Colonic mucosa (tissue), 4 donors: Measurements from ENCODE around the gene CHST8. TPM values are rescaled to one million over a fixed set of nuclear protein-coding genes. Genes with fewer than 3 reads are reported as not detected.

Experiments used
- DNase-seq: peaks from one replicate; pipeline ENCODE4 v3.0.0-alpha.2; 2020
- H3K27ac ChIP-seq: fragments of 200-600 bp; one replicate; pipeline ENCODE4 v1.8.0; 2021
- H3K27me3 ChIP-seq: fragments of 200-600 bp; one replicate; pipeline ENCODE4 v1.8.0; 2021
- H3K36me3 ChIP-seq: fragments of 200-600 bp; one replicate; pipeline ENCODE4 v1.8.0; 2021
- H3K4me1 ChIP-seq: fragments of 200-600 bp; one replicate; pipeline ENCODE4 v1.8.0; 2021; ENCODE audit warnings: mild to moderate bottlenecking
- H3K4me3 ChIP-seq: fragments of 200-600 bp; one replicate; pipeline ENCODE4 v1.8.0; 2021
- H3K9ac ChIP-seq, 2 donors: one replicate each; pipeline ENCODE4 v1.7.0; 2013; ENCODE audit warnings: control low read depth in 2 of 2, low read depth in 2 of 2, low read length in 2 of 2
- H3K9me3 ChIP-seq: fragments of 200-600 bp; one replicate; pipeline ENCODE4 v1.8.0; 2021
- CTCF ChIP-seq: fragments of 200-600 bp; IDR thresholded peaks from one replicate; pipeline ENCODE4 v1.8.0; 2022; ENCODE audit warnings: antibody characterized with exemption, mild to moderate bottlenecking
- intact Hi-C: fragments of 100-400 bp; cut with DNase I; formaldehyde crosslinking; loops from one replicate; pipeline ENCODE4 v1.14.1; 2022
- total RNA-seq, 2 donors: library from RNA; stranded (reverse); fragmentation: NEBNext Ultra II Directional in 1 of 2; extraction: Animal tissue kit (Norgen Biotek cat#: 25700) in 1 of 2; gene quantifications; one replicate each; pipeline ENCODE4 v1.2.1, GENCODE V29; 2021
- donor health status: healthy.
- donor health status: DM: no; HTN: no; CAD: no.
- donor health status: DM: no; HTN: no; CAD: no.

Gene CHST8
- total RNA-seq, 2 donors from 2014 or later: not detected

- intact Hi-C loops: no loop called here
- no peak for DNase-seq
These were observed 189.1 kb downstream of the CHST8 start for GRCh38 chr19:33810821-33811220.

DNA sequence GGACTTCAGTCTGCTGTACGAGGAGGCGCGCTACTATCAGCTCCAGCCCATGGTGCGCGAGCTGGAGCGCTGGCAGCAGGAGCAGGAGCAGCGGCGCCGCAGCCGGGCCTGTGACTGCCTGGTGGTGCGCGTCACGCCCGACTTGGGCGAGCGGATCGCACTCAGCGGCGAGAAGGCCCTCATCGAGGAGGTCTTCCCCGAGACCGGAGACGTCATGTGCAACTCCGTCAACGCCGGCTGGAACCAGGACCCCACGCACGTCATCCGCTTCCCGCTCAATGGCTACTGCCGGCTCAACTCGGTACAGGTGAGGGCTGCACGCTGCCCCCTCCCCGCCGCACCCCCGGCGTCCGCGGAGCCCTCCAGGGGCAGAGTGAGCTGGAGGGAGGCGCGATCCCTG is 189.5 kb downstream of the CHST8 start:
- Histone ChIP-seq H3K4me1 (peaks cover 4% of the 10 kb centered on the region), H3K27ac (no peak overlapping the region), H3K4me3 (no peak overlapping the region), H3K9ac (no peak overlapping the region), H3K27me3 (no peaks in the 10 kb centered on the region), H3K36me3 (no peaks in the 10 kb centered on the region), H3K9me3 (no peaks in the 10 kb centered on the region)
- intact Hi-C loops: no loop called here
- no peak for DNase-seq
- TF ChIP-seq CTCF: no peak

More at GRCh38 chr19:33810821-33811220, 189.1 kb downstream of the CHST8 start:
- Histone ChIP-seq H3K4me1 (peaks cover 8% of the 10 kb centered on the region), H3K9ac (no peak overlapping the region), H3K4me3 (no peak overlapping the region), H3K27ac (no peak overlapping the region), H3K36me3 (no peaks in the 10 kb centered on the region), H3K9me3 (no peaks in the 10 kb centered on the region), H3K27me3 (no peaks in the 10 kb centered on the region)
- no peak for TF ChIP-seq CTCF

GRCh38 chr19:33811736-33812387 is 190.1 kb downstream of the CHST8 start:
- no peak for TF ChIP-seq CTCF
- Histone ChIP-seq H3K9ac (no peak overlapping the region), H3K4me1 (no peaks in the 10 kb centered on the region), H3K27ac (no peak overlapping the region), H3K27me3 (no peaks in the 10 kb centered on the region), H3K4me3 (no peak overlapping the region), H3K36me3 (no peaks in the 10 kb centered on the region), H3K9me3 (no peaks in the 10 kb centered on the region)
- intact Hi-C loops: no loop called here
- DNase-seq: no peak

DNA sequence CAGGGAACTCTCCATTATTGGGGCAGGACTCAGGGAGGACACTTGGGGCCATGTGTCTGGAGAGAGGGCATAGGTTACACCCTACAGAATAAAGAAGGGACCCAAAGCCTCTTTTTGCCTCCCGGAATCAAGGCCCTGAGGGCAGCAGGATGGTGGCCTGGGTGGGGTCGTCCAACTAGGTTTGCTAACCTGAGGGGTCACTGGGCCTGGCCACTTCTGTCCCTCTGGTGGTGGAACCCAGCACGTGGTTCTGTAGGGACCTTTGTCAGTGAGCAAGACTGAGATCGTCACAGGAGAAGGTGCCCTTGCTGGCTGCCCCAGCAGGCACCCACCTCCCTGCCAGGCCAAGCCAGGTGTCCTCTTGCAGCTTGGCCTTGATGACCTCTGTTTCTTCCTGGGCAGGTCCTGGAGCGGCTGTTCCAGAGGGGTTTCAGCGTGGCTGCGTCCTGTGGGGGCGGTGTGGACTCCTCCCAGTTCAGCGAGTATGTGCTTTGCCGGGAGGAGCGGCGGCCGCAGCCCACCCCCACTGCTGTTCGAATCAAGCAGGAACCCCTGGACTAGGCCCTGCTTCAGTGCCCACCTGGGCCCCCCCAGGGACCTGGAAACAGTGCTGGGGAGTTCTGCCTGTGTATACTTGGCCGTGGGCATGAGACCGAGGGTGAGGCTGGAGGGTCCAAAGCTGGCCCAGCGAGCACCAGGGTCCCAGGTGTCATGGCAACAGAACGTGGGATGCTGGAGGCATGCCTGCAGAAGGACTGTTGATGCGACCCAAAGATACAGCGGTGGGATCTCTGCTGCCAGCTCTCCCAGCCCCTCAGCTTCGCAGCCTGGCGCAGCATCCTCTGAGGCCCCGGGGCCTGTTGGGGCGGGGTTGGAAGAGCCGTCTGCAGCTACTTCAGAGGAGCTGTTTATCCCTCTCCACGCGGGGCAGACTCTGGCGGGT is 190.9 kb downstream of the CHST8 start:
- TF ChIP-seq CTCF: no peak
- H3K9me3 ChIP-seq: no peaks in the 10 kb centered on the region
- no peak overlapping the region for H3K27ac ChIP-seq
- H3K27me3 ChIP-seq: no peaks in the 10 kb centered on the region
- H3K4me3 ChIP-seq: no peak overlapping the region
- no peaks in the 10 kb centered on the region for H3K36me3 ChIP-seq
- intact Hi-C loops: no loop called here
- DNase-seq: no peak
- H3K4me1 ChIP-seq: no peaks in the 10 kb centered on the region
- no peak overlapping the region for H3K9ac ChIP-seq

GRCh38 chr19:33813391-33814101 is 191.8 kb downstream of the CHST8 start:
- H3K9me3 ChIP-seq: no peaks in the 10 kb centered on the region
- no peak for TF ChIP-seq CTCF
- no peak overlapping the region for H3K9ac ChIP-seq
- intact Hi-C loops: no loop called here
- no peak for DNase-seq
- H3K4me3 ChIP-seq: no peak overlapping the region
- H3K4me1 ChIP-seq: no peaks in the 10 kb centered on the region
- no peak overlapping the region for H3K27ac ChIP-seq
- H3K27me3 ChIP-seq: no peaks in the 10 kb centered on the region
- no peaks in the 10 kb centered on the region for H3K36me3 ChIP-seq
